Coronary artery (tissue), 2 donors: Measurements from ENCODE around the gene DAPK3.

ENCODE experiments used
- DNase-seq: peaks from one replicate; pipeline ENCODE4 v3.0.0-alpha.2; 2017; ENCODE audit warnings: low spot score
- H3K27ac ChIP-seq, 2 donors: fragments of 200-600 bp; sonication (generic); one replicate each; pipeline ENCODE4 v1.5.1; 2016 to 2019
- H3K4me3 ChIP-seq: fragments of 200-600 bp; sonication (generic); 2 replicates; pipeline ENCODE4 v1.5.1; 2016; ENCODE audit warnings: mild to moderate bottlenecking, moderate library complexity
- CTCF ChIP-seq: fragments of 200-600 bp; sonication (generic); IDR thresholded peaks from one replicate; pipeline ENCODE4 v1.5.1; 2019; ENCODE audit warnings: antibody characterized with exemption

Gene DAPK3

GRCh38 chr19:3979674-3980352 lies 8.9 kb upstream of the DAPK3 start:
- Histone ChIP-seq H3K27ac (no peak overlapping the region), H3K4me3 (no peak overlapping the region)
- DNase-seq = no peak
- no peak for TF ChIP-seq CTCF

- no peak for DNase-seq
- no peak for TF ChIP-seq CTCF
- Histone ChIP-seq H3K27ac (no peak overlapping the region), H3K4me3 (no peak overlapping the region)
Observed at GRCh38 chr19:3979289-3979673, 8.4 kb upstream of the DAPK3 start.

GRCh38 chr19:3978145-3978544 lies 7.2 kb upstream of the DAPK3 start:
- no peak for DNase-seq
- H3K27ac ChIP-seq = no peak overlapping the region
- no peak overlapping the region for H3K4me3 ChIP-seq
- no peak for TF ChIP-seq CTCF

- no peak overlapping the region for H3K4me3 ChIP-seq
- TF ChIP-seq CTCF = no peak
- DNase-seq = no peak
- no peak overlapping the region for H3K27ac ChIP-seq
Observed at GRCh38 chr19:3977242-3978143, 6.6 kb upstream of the DAPK3 start.

- TF ChIP-seq CTCF = no peak
- H3K27ac ChIP-seq = no peak overlapping the region
- DNase-seq = no peak
- no peak overlapping the region for H3K4me3 ChIP-seq
Observed at GRCh38 chr19:3976495-3977241, 5.8 kb upstream of the DAPK3 start.

GRCh38 chr19:3975637-3976087 lies 4.8 kb upstream of the DAPK3 start:
- no peak for TF ChIP-seq CTCF
- Histone ChIP-seq H3K27ac (no peak overlapping the region), H3K4me3 (no peak overlapping the region)
- no peak for DNase-seq
